Lung (tissue), 12 donors: ENCODE results near the gene DENND1C. TPM values are rescaled to one million over a fixed set of nuclear protein-coding genes. Genes with fewer than 3 reads are reported as not detected.

Experiments
- ATAC-seq: fragments of 200-7000 bp; cut with Tn5 transposase; one replicate; pipeline ENCODE4 v1.9.1; 2020; ENCODE audit warnings: moderate number of reproducible peaks; ENCODE audit not compliant: insufficient read depth, low FRiP score
- DNase-seq, 3 donors: peaks; one replicate each; pipeline ENCODE4 v3.0.0-alpha.2; 2013 to 2017
- H3K27ac ChIP-seq, 2 donors: one replicate each; pipeline ENCODE4 v1.5.1; 2013; ENCODE audit warnings: mild to moderate bottlenecking in 2 of 2, moderate library complexity in 2 of 2, control low read depth in 1 of 2, inconsistent platforms in 1 of 2, low read depth in 1 of 2, low read length in 1 of 2
- H3K27me3 ChIP-seq, 3 donors: one replicate each; pipeline ENCODE4 v1.5.1; 2013; ENCODE audit warnings: low read length in 2 of 3; ENCODE audit not compliant: control insufficient read depth in 3 of 3, insufficient read depth in 3 of 3
- H3K36me3 ChIP-seq, 4 donors: one replicate each; pipeline ENCODE4 v1.5.1; 2013; ENCODE audit warnings: low read length in 4 of 4, mild to moderate bottlenecking in 1 of 4, moderate library complexity in 1 of 4; ENCODE audit not compliant: control insufficient read depth in 4 of 4, insufficient read depth in 4 of 4
- H3K4me1 ChIP-seq, 5 donors: one replicate each; pipeline ENCODE4 v1.5.1; 2013; ENCODE audit warnings: low read length in 5 of 5, mild to moderate bottlenecking in 2 of 5, moderate library complexity in 1 of 5; ENCODE audit not compliant: control insufficient read depth in 5 of 5, insufficient read depth in 5 of 5
- H3K4me3 ChIP-seq: one replicate; pipeline ENCODE4 v1.5.1; 2013; ENCODE audit warnings: mild to moderate bottlenecking, control low read depth, moderate library complexity
- H3K9ac ChIP-seq, 2 donors: one replicate each; pipeline ENCODE4 v1.5.1; 2013; ENCODE audit warnings: low read length in 2 of 2, control low read depth in 1 of 2; ENCODE audit not compliant: insufficient read depth in 1 of 2
- H3K9me3 ChIP-seq, 4 donors: one replicate each; pipeline ENCODE4 v1.5.1; 2013; ENCODE audit warnings: low read length in 3 of 4, mild to moderate bottlenecking in 1 of 4, moderate library complexity in 1 of 4; ENCODE audit not compliant: control insufficient read depth in 4 of 4, insufficient read depth in 3 of 4
- WGBS, 2 donors: extraction: QIAGEN DNeasy Blood & Tissue Kit; methylation state at CpG; one replicate each; pipeline ENCODE4 v1.1.7; 2013; 5-methylcytosine and 5-hydroxymethylcytosine counted together
- polyA plus RNA-seq, 2 donors: library from polyadenylated mRNA; stranded (reverse); fragments of 200-250 nt; gene quantifications; one replicate each; pipeline ENCODE4 v1.2.1, GENCODE V29; 2013
- total RNA-seq, 2 donors: library from RNA; depleted of rRNA in 1 of 2; stranded (reverse); fragments of >200 nt in 1 of 2; gene quantifications; one replicate each; pipeline ENCODE4 v1.2.1, GENCODE V29; 2014 to 2021
- TF ChIP-seq, protein P1 (sequence below): IDR thresholded peaks from 2 replicates; pipeline ENCODE4 v1.5.1; 2012; ENCODE audit warnings: mild to moderate bottlenecking; ENCODE audit errors: control extremely low read depth, extremely low read depth
- donor health status: control.
- donor health status: control.
- donor health status: Bipolar disorder and iron deficiency.
- donor health status: healthy.
- donor health status: DM: yes; HTN: yes; CAD: no.

The DENND1C gene
- total and polyA plus RNA-seq, 4 donors: 2.7 to 11.0 (median 9.3) TPM

DNA sequence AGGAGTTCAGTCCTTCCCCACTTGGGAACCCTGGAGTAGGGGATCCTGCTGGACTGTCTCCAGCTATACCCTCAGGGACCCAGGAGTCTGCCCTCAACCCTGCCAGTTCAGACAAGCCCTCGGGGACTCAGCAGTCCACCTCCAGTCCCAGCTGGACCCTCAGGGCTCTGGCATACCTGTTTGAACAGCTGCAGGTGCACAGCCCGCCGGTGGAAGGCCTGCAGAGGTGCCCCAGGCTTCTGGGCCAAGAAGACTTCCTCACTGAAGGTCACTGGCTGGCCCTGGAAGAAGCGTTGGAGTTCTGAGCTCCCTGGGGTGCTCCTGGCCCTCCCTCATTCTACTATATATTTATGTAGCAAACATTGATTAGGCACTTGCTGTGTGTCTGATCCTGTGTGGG is 8.9 kb downstream of the DENND1C start:
- Histone ChIP-seq H3K9ac (no peak overlapping the region), H3K36me3 (no peaks in the 10 kb centered on the region), H3K4me3 (no peak overlapping the region), H3K9me3 (peaks cover 0 to 2% (median 0%) of the 10 kb centered on the region in 4 donors), H3K4me1 (peaks cover 0 to 8% (median 0%) of the 10 kb centered on the region in 5 donors), H3K27ac (no peak overlapping the region), H3K27me3 (peaks cover 0 to 14% (median 5%) of the 10 kb centered on the region in 3 donors)
- WGBS, 2 donors: 79 to 85% methylated on average over 4 of the region's 4 CpGs
- DNase-seq: no peak
- TF ChIP-seq, protein P1, sequence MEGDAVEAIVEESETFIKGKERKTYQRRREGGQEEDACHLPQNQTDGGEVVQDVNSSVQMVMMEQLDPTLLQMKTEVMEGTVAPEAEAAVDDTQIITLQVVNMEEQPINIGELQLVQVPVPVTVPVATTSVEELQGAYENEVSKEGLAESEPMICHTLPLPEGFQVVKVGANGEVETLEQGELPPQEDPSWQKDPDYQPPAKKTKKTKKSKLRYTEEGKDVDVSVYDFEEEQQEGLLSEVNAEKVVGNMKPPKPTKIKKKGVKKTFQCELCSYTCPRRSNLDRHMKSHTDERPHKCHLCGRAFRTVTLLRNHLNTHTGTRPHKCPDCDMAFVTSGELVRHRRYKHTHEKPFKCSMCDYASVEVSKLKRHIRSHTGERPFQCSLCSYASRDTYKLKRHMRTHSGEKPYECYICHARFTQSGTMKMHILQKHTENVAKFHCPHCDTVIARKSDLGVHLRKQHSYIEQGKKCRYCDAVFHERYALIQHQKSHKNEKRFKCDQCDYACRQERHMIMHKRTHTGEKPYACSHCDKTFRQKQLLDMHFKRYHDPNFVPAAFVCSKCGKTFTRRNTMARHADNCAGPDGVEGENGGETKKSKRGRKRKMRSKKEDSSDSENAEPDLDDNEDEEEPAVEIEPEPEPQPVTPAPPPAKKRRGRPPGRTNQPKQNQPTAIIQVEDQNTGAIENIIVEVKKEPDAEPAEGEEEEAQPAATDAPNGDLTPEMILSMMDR: no peak
- ATAC-seq: no peak

DNA sequence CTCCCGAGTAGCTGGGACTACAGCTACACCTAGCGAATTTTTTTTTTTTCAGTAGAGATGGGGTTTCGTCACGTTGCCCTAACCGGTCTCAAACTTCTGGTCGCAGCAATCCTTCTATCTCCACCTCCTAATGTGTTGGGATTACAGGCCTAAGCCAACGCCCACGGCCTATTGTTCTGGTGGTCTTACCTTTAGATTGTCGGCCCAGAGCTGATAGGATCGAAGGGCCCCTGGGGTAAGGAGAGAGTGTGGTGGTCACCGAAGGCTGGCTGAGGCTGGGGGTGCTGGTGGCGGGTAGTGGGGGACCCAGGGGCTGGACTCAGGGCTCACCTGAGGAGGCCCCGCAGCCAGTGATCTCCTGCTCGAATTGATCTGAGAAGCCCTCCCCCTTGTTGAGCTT is 10.5 kb downstream of the DENND1C start:
- Histone ChIP-seq H3K27me3 (peaks cover 0 to 11% (median 5%) of the 10 kb centered on the region in 3 donors), H3K4me1 (peaks cover 0 to 5% (median 0%) of the 10 kb centered on the region in 5 donors), H3K27ac (no peak overlapping the region), H3K9me3 (no peaks in the 10 kb centered on the region), H3K9ac (no peak overlapping the region), H3K36me3 (no peaks in the 10 kb centered on the region), H3K4me3 (no peak overlapping the region)
- 82 to 88% methylated on average over 14 of the region's 14 CpGs for WGBS, 2 donors
- TF ChIP-seq, protein P1: no peak
- DNase-seq: no peak
- ATAC-seq: no peak

DNA sequence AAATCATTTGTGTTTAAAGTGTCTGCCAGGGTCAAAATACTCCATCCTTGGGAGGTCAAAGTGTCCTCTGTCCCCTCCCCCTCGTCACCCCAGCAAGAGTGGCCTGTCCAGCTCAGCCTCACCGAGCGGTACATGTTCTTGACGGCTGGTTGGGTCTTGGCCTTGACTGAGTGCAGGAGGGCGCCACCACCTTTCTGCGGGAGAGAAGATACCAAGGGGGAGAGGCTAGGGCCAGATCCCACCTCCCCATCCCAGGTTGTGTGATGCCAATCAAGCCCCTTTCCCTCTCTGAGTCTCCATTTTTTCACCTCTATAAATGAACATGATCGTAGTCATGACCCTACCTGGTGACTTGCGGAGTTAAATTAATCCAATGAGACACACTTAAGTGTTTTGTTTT is 11.4 kb downstream of the DENND1C start:
- Histone ChIP-seq H3K4me1 (no peaks in the 10 kb centered on the region), H3K36me3 (no peaks in the 10 kb centered on the region), H3K9me3 (no peaks in the 10 kb centered on the region), H3K4me3 (no peak overlapping the region), H3K27ac (no peak overlapping the region), H3K9ac (no peak overlapping the region), H3K27me3 (peaks cover 0 to 7% (median 7%) of the 10 kb centered on the region in 3 donors)
- no peak for DNase-seq
- TF ChIP-seq, protein P1: no peak
- no peak for ATAC-seq
- WGBS, 2 donors: 75 to 84% methylated on average over 8 of the region's 8 CpGs

DNA sequence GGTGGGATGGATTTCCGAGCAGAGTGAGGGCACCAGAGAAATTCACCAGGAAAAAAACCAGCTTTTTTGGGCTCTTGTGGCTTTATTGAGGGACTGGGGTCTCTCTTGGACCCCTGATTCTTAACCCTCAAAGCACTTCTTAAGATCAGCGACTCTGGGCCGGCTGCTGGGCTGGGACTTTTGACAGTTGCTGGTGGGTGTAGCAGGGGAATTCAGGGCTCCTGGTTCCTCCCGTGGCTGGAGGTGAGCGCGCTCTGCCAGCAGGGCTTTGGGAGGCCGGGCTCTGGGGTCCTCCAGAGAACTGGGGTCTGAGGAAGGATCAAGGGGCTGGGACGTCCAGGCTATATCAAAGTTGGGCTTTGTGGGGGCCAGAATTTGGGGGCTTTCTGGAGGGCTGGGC is 14.2 kb downstream of the DENND1C start:
- WGBS, 2 donors: 80 to 88% methylated on average over 8 of the region's 8 CpGs
- H3K9ac ChIP-seq: no peak overlapping the region
- TF ChIP-seq, protein P1: no peak
- peaks cover 0 to 3% (median 0%) of the 10 kb centered on the region in 5 donors for H3K4me1 ChIP-seq
- H3K9me3 ChIP-seq: no peaks in the 10 kb centered on the region
- DNase-seq: no peak
- no peaks in the 10 kb centered on the region for H3K36me3 ChIP-seq
- ATAC-seq: no peak
- no peak overlapping the region for H3K27ac ChIP-seq
- H3K4me3 ChIP-seq: no peak overlapping the region
- H3K27me3 ChIP-seq: peaks cover 0 to 7% (median 7%) of the 10 kb centered on the region in 3 donors
